Endothelial cell of umbilical vein (primary cell): ENCODE results near the gene EDN2.

Experiments
- EZH2 ChIP-seq: IDR thresholded peaks from 2 replicates; pipeline ENCODE4 v1.6.1; 2012; ENCODE audit warnings: borderline replicate concordance, low read depth, mild to moderate bottlenecking, moderate library complexity, low read length, inconsistent platforms; ENCODE audit not compliant: severe bottlenecking
- MYC ChIP-seq: IDR thresholded peaks from one replicate; pipeline ENCODE4 v1.6.1; 2011; ENCODE audit warnings: mild to moderate bottlenecking, low read depth, low read length
- TF ChIP-seq, protein P1 (sequence below), 2 donors: IDR thresholded peaks; 1 replicate in 1 of 2; 2 replicates in 1 of 2; pipeline ENCODE4 v1.5.1; 2011; ENCODE audit warnings: low read length in 2 of 2, mild to moderate bottlenecking in 2 of 2, moderate library complexity in 2 of 2, control low read depth in 1 of 2, inconsistent platforms in 1 of 2, low read depth in 1 of 2; ENCODE audit not compliant: insufficient read depth in 1 of 2; ENCODE audit errors: extremely low read depth in 1 of 2

DNA sequence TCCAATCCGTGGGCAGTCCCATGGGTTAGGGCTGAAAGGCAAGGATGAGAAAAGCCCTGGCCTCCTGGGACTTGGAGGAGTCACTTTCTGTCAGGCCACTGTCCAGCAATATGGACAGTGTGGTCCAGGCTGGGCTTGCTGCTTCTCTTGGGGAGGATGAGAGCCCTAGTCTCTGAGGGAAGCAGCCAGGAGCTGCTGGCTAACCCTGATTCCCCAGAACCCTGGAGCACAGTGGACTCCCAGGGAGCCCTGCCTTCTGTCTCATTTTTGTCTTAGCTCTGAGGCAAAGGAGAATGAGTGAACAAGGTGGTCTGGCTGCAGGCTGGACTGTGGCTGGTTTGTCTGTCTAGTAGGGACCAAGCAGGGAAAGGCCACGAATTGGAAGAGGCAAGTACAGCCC is 23.8 kb upstream of the EDN2 start:
- no peak for TF ChIP-seq EZH2
- TF ChIP-seq, protein P1, sequence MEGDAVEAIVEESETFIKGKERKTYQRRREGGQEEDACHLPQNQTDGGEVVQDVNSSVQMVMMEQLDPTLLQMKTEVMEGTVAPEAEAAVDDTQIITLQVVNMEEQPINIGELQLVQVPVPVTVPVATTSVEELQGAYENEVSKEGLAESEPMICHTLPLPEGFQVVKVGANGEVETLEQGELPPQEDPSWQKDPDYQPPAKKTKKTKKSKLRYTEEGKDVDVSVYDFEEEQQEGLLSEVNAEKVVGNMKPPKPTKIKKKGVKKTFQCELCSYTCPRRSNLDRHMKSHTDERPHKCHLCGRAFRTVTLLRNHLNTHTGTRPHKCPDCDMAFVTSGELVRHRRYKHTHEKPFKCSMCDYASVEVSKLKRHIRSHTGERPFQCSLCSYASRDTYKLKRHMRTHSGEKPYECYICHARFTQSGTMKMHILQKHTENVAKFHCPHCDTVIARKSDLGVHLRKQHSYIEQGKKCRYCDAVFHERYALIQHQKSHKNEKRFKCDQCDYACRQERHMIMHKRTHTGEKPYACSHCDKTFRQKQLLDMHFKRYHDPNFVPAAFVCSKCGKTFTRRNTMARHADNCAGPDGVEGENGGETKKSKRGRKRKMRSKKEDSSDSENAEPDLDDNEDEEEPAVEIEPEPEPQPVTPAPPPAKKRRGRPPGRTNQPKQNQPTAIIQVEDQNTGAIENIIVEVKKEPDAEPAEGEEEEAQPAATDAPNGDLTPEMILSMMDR (IDR thresholded peaks at IDR 0.05; ENCODE audit: extremely low read depth in 1 of 2, insufficient read depth in 1 of 2, low read depth in 1 of 2, low read length in 2 of 2): no peak
- TF ChIP-seq MYC: no peak
